Measurements from ENCODE around the gene FXYD7. TPM values are rescaled to one million over a fixed set of nuclear protein-coding genes. Genes with fewer than 3 reads are reported as not detected.

The FXYD7 gene
- total and polyA plus RNA-seq, 2 experiments from 2014 or later = 0.22 to 0.27 TPM

DNA sequence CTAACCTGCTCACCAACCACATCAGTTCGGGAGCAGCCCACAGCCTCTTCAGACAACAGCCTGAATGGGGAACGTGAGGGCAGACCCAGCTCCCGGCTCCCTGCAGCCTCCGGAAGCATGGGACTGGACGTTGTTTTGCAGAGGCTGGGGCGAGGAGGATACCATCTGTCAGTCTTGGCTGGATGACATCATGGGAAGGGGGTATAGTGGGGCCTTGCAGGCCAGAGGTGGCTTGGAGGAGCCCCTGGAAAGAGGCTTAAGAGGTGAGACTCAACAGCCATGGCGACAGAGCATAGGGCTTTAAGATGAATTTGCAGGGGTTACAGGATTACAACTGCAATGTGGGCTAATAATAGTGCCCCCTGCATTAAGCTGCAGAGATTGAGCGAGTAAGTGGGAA lies 25.9 kb upstream of the FXYD7 start:
- TF ChIP-seq EZH2 (IDR thresholded peaks at IDR 0.05; ENCODE audit: borderline replicate concordance) (no peak), EZH2phosphoT487 (IDR thresholded peaks at IDR 0.05; ENCODE audit: low read depth, severe bottlenecking, unreplicated experiment) (no peak), CTCF (IDR thresholded peaks at IDR 0.05; ENCODE audit: poor library complexity) (no peak)
- Histone ChIP-seq H3K27me3 (no peaks in the 10 kb centered on the region), H3K79me2 (peaks cover 17% of the 10 kb centered on the region), H3K4me1 (ENCODE audit: insufficient read depth) (peaks cover 8% of the 10 kb centered on the region), H3K27ac (peak overlapping the region; percentile 94), H3K4me2 (peak overlapping the region; percentile 75), H3K36me3 (replicated peaks; ENCODE audit: insufficient read depth, low read depth) (no peaks in the 10 kb centered on the region), H3K9me3 (ENCODE audit: low read depth) (no peaks in the 10 kb centered on the region), H4K20me1 (ENCODE audit: insufficient read depth, poor library complexity, severe bottlenecking) (no peaks in the 10 kb centered on the region), H3K9me2 (replicated peaks; ENCODE audit: insufficient read depth) (no peaks in the 10 kb centered on the region), H3K4me3 (peak overlapping the region; percentile 62), H2AFZ (no peak overlapping the region)
- WGBS (ENCODE audit: low lambda C conversion rate, missing lambda C conversion rate) = 71% methylated on average over 8 of the region's 8 CpGs
- DNase-seq (ENCODE audit: low spot score) = no peak

- peaks cover 8% of the 10 kb centered on the region for H3K4me1 ChIP-seq (ENCODE audit: insufficient read depth)
- TF ChIP-seq EZH2 (IDR thresholded peaks at IDR 0.05; ENCODE audit: borderline replicate concordance) (no peak), EZH2phosphoT487 (IDR thresholded peaks at IDR 0.05; ENCODE audit: low read depth, severe bottlenecking, unreplicated experiment) (no peak), CTCF (IDR thresholded peaks at IDR 0.05; ENCODE audit: poor library complexity) (no peak)
- no peaks in the 10 kb centered on the region for H3K36me3 ChIP-seq (replicated peaks; ENCODE audit: insufficient read depth, low read depth)
- peak overlapping the region; percentile 94 for H3K27ac ChIP-seq
- peaks cover 17% of the 10 kb centered on the region for H3K79me2 ChIP-seq
- H3K9me2 ChIP-seq (replicated peaks; ENCODE audit: insufficient read depth) = no peaks in the 10 kb centered on the region
- H4K20me1 ChIP-seq (ENCODE audit: insufficient read depth, poor library complexity, severe bottlenecking) = no peaks in the 10 kb centered on the region
- H3K9me3 ChIP-seq (ENCODE audit: low read depth) = no peaks in the 10 kb centered on the region
- H3K4me2 ChIP-seq = peak overlapping the region; percentile 75
- WGBS (ENCODE audit: low lambda C conversion rate, missing lambda C conversion rate) = 79% methylated on average over 11 of the region's 11 CpGs
- no peak overlapping the region for H2AFZ ChIP-seq
- H3K4me3 ChIP-seq = no peak overlapping the region
- H3K27me3 ChIP-seq = no peaks in the 10 kb centered on the region
- no peak for DNase-seq (ENCODE audit: low spot score)
Measured at GRCh38 chr19:35117799-35118198, 25.3 kb upstream of the FXYD7 start.

DNA sequence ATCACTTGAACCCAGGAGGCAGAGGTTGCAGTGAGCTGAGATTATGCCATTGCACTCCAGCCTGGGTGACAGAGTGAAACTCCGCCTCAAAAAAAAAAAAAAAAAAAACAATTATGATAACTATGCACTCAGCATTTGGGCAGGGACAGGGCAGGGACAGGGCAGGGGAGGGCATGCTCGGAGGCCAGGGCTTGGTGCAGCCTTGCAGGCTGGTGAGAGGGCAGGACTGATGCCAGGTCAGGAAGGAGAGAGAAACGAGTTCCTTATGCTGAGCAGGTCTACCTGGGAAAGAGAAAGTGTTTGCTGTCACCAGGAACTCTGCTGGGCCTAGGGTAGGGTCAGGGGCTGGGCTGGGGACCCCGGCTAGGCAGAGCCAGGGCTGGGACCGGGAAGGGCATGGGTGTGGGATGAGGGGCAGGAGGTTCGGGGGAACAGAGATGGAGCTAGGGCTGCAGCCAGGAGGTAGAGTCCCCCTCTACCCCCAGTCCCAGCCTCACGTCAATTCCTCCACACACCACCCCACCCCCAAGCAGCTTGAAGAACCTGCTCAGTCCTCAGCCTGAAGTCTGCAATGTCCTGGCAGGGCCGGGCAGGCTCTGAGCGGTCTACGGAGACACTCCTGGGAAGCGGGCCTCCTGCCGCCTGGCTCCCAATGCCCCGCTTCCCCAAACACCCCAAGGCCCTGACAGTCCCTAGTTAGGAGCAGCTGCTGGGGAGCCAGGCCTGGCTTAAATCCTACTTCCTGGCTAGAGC lies 24.6 kb upstream of the FXYD7 start:
- H4K20me1 ChIP-seq (ENCODE audit: insufficient read depth, poor library complexity, severe bottlenecking) = no peaks in the 10 kb centered on the region
- no peak overlapping the region for H2AFZ ChIP-seq
- 79% methylated on average over 9 of the region's 13 CpGs for WGBS (ENCODE audit: low lambda C conversion rate, missing lambda C conversion rate)
- TF ChIP-seq EZH2phosphoT487 (IDR thresholded peaks at IDR 0.05; ENCODE audit: low read depth, severe bottlenecking, unreplicated experiment) (no peak), CTCF (IDR thresholded peaks at IDR 0.05; ENCODE audit: poor library complexity) (no peak), EZH2 (IDR thresholded peaks at IDR 0.05; ENCODE audit: borderline replicate concordance) (no peak)
- peaks cover 17% of the 10 kb centered on the region for H3K79me2 ChIP-seq
- H3K27ac ChIP-seq = peak overlapping the region; percentile 94
- no peaks in the 10 kb centered on the region for H3K36me3 ChIP-seq (replicated peaks; ENCODE audit: insufficient read depth, low read depth)
- no peaks in the 10 kb centered on the region for H3K27me3 ChIP-seq
- no peaks in the 10 kb centered on the region for H3K9me3 ChIP-seq (ENCODE audit: low read depth)
- peaks cover 8% of the 10 kb centered on the region for H3K4me1 ChIP-seq (ENCODE audit: insufficient read depth)
- H3K4me2 ChIP-seq = peak overlapping the region; percentile 75
- DNase-seq (ENCODE audit: low spot score) = no peak
- no peaks in the 10 kb centered on the region for H3K9me2 ChIP-seq (replicated peaks; ENCODE audit: insufficient read depth)
- H3K4me3 ChIP-seq = no peak overlapping the region
